GM21737 (cell line): ENCODE data around the gene ADTRP.

Source experiments
- ATAC-seq: cut with Tn5 transposase; IDR thresholded peaks from one replicate; pipeline ENCODE4 v1.9.1; 2021; ENCODE audit warnings: mild to moderate bottlenecking, moderate library complexity; ENCODE audit not compliant: unreplicated experiment

Gene ADTRP

GRCh38 chr6:11729076-11729475, 49.5 kb downstream of the ADTRP start:
- ATAC-seq, result no peak

GRCh38 chr6:11727998-11728961, 50.3 kb downstream of the ADTRP start:
- ATAC-seq, result no peak

- no peak for ATAC-seq
These were observed 51.1 kb downstream of the ADTRP start for GRCh38 chr6:11727346-11727997.

- no peak for ATAC-seq
These were observed 54.3 kb downstream of the ADTRP start for GRCh38 chr6:11724286-11724685.

- no peak for ATAC-seq
These were observed 55.6 kb downstream of the ADTRP start for GRCh38 chr6:11722805-11723631.

GRCh38 chr6:11722220-11722619, 56.4 kb downstream of the ADTRP start:
- ATAC-seq, result no peak

GRCh38 chr6:11718463-11718862, 60.1 kb downstream of the ADTRP start:
- no peak for ATAC-seq

- ATAC-seq, result no peak
These were observed 60.6 kb downstream of the ADTRP start for GRCh38 chr6:11718031-11718430.

- no peak for ATAC-seq
These were observed 63.8 kb downstream of the ADTRP start for GRCh38 chr6:11714798-11715285.

GRCh38 chr6:11714116-11714797, 64.3 kb downstream of the ADTRP start:
- no peak for ATAC-seq

- no peak for ATAC-seq
These were observed 65.8 kb downstream of the ADTRP start for GRCh38 chr6:11712760-11713159.

- ATAC-seq, result no peak
These were observed 66.5 kb downstream of the ADTRP start for GRCh38 chr6:11711984-11712711.

GRCh38 chr6:11711003-11711983, 67.3 kb downstream of the ADTRP start:
- ATAC-seq, result no peak

- ATAC-seq, result no peak
These were observed 68.3 kb downstream of the ADTRP start for GRCh38 chr6:11710311-11710761.

- ATAC-seq, result no peak
These were observed 72.4 kb downstream of the ADTRP start for GRCh38 chr6:11706171-11706570.

GRCh38 chr6:11705483-11705882, 73.1 kb downstream of the ADTRP start:
- no peak for ATAC-seq

GRCh38 chr6:11705069-11705468, 73.5 kb downstream of the ADTRP start:
- no peak for ATAC-seq

- ATAC-seq, result no peak
These were observed 74.9 kb downstream of the ADTRP start for GRCh38 chr6:11703725-11704124.
